ENCODE measurements around the gene SRGAP3.

SRGAP3 gene

DNA sequence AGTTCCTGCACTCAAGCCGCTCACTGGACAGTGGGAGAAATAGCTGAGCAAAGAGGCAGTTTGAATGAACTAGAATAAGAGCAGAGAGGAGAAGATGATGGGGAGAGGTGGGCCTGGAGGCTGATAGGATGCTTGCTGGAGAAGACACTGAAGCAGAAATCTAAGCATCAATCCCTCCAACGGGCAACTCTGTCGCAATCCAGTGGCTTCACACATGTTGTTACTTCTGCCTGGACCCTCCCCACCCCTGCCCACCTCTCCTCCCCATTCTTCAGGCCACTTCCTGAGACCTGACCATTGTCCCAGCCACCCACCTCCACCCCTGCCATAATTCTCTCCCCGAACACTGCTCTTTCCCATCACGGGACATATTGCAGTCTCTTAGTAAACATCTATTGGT lies 76.0 kb downstream of the SRGAP3 start:
- no peak for DNase-seq (ENCODE audit: low read depth)

GRCh38 chr3:9172851-9173321 lies 76.6 kb downstream of the SRGAP3 start:
- DNase-seq (ENCODE audit: low read depth), result no peak

- no peak for DNase-seq (ENCODE audit: low read depth)
Measured at GRCh38 chr3:9170851-9171160, 78.6 kb downstream of the SRGAP3 start.

DNA sequence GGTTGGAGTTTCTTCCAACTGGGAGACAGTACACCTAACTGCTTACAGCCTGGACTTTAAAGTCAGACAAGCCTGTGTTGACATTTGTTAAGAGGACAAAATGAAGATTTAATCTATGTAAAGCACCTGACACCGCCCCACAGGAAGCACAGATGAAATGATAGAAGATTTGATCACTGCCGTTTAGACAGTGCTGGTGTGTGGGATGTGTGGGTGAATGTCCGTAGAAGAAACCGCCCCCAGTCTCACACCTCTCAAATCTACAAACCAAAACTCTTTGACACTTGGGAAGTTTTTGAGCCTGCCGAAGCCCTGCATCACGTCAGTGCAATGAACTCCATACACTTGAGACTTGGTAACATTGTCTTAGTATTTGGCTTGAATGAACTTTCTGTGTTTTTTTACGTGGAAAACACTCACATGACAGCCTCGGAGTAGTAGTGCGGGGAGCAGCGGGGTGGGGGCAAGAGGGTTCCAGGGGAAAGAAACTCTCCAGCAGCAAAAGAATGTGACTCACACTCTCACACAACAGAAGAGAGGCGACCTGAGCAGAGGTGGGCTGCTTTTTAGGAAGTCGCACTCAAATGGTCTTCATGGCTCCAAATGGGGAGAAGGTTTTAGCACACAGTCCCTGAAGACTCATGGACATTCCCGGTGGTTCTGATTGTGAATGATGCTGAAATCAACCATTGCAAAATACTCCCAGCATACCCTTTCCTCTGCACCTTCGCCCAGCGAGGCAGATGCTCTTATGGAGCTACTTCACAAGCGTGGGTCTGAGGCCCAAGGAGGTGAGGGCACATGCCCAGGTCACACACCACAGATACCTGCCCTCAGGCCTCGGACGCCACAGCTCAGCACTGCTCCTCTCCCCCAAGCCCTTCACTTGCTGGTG lies 79.2 kb downstream of the SRGAP3 start:
- no peak for DNase-seq (ENCODE audit: low read depth)

- no peak for DNase-seq (ENCODE audit: low read depth)
Measured at GRCh38 chr3:9169326-9169725, 80.1 kb downstream of the SRGAP3 start.

DNA sequence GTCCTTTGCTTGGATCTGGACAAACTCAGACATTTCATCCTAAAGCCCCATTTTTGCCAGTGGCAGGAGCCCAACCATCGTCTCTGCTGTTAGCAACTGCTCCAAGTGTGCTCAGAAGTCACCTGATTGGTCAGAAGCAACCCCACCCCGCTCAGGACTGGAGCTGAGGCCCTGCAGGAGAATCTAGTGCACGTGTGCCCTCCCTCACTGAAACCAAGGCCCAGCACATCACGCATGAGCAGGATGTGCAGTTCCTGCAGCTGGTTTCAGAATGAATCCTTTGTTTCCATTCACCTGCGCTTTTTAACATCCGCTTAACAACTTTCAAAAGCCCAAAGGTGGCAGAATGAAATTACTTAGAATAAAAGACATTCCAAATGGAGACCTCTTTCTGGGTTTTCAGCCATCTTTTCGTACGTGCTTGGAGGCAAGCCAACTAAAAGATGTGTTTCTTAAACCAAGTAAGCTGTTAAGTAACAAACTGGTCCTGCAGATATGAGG lies 81.2 kb downstream of the SRGAP3 start:
- no peak for DNase-seq (ENCODE audit: low read depth)

DNA sequence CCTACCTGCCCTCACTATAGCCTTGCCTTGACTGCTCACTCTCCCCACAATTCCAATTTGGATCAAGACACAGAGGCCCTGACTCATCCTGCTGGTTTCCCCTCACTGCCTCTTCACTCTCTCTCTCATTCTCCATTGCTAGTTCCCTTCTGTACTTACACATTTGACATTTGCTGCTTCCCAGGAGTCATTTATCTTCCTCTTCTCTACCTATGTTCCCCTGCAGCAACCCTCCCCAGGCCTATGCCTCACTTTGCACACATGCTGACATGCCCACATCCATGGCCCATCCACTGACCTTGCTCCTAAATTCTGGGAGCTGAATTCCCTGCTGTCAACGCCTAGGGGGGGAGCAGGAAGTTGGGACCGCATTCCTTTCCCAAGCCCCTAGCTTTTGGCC lies 82.2 kb downstream of the SRGAP3 start:
- DNase-seq (ENCODE audit: low read depth), result no peak

DNA sequence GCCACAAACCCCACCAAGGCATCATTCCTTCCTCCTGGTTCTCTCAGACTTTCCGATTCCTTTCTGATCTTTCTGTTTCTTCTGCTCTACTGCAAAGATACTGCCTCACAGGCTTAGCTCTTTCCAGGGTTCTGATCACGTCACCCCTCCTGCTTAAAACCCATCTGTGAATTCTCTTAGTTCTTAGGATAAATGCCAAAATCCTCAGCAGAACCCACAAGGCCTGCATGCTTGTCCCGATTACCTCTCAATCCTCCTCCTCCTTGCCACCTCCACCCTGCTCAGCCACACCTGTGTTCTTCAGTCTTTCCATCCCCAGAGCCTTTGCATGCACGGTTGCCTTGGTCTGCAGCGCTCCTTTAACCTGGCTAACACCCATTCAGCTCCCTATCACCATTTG lies 84.0 kb downstream of the SRGAP3 start:
- no peak for DNase-seq (ENCODE audit: low read depth)

DNA sequence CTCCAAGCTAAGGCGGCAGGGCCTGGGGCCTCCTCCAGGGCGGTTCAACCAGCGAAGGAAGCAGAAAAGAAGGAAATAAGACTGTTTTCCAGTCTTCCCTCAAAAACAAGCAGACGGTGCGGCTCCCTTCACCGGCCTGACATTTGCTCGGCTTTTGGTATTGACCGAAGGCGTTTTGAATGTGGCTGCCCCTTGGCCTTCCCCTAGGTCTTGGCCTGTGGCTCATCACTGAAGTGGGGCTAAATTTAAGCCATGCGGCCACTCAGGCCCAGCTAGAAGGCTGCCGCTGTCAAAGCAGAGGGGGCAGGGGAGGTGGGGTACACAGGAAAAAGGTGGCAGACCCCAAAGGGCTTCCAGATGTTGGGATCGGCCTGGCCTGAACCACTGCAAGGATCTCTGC lies 86.2 kb downstream of the SRGAP3 start:
- no peak for DNase-seq (ENCODE audit: low read depth)

DNA sequence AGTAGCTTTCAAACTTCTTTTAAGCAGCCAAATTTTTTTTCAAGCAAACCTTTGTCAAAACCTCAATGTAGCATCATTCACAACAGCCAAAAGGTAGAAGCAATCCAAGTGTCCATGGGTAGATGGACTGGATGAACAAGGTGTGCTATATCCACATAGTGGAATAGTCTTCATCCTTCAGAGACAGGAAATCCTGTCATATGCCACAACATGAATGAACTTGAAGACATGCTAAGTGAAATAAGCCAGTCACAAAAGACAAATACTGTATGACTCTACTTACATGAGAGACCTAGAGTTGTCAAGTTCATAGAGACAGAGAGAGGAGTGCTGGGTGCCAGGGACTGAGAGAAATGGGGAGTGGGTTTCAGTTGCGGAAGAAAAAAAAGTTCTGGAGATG lies 87.6 kb downstream of the SRGAP3 start:
- DNase-seq (ENCODE audit: low read depth), result no peak

DNA sequence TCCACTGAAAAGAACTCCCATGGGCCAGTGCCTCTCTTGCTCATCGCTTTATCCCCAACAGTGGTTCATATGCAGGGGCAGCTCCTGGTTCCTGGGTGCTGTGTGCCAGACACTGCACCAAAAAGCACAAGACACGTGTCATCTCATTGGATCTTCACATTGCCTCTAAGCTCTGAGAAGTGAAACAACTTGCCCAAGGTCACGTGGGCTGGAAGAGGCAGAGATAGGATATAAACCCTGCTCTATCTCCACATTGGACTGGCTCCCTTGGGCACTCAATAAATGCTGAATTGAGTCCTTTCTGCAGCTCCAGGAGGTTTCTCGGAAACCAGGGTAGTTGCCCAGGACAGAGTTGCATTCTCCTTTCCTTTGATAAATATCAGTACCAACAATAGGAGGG lies 88.1 kb downstream of the SRGAP3 start:
- no peak for DNase-seq (ENCODE audit: low read depth)

DNA sequence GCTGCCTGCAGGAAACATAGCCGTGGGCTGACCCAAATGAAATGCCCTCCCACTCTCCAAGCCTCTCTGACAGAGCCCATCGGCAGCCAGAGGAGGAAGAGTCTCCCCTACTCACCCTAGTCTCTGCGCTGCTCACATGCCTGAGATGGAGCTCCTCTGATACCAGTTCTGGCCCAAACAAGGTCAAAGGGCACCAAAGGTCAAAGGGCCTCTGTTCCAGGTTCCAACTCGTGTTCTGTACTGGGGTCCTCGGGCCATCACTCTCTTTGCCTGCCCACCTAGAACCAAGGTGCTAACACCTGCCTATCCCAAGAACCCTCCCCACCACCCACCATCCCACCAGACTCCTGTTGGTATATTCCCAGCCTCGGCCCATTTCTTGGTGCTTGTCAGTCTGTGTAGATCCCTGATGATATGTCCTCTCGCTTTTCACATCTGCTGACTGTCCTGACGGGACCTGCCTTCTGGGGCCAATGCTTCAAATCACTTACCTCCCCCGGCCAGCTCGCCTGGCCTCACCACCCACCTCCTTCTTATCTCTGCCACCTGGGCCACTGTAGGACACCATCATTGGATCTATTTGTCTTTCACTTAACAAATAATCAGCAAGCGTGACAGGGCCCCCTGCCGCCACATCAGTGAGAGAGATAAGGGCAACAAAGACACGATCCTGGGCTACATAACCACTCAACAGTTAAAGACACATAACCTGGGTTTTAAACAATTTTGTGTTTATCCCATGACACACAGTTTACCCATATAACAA lies 90.4 kb downstream of the SRGAP3 start:
- DNase-seq (ENCODE audit: low read depth), result no peak

DNA sequence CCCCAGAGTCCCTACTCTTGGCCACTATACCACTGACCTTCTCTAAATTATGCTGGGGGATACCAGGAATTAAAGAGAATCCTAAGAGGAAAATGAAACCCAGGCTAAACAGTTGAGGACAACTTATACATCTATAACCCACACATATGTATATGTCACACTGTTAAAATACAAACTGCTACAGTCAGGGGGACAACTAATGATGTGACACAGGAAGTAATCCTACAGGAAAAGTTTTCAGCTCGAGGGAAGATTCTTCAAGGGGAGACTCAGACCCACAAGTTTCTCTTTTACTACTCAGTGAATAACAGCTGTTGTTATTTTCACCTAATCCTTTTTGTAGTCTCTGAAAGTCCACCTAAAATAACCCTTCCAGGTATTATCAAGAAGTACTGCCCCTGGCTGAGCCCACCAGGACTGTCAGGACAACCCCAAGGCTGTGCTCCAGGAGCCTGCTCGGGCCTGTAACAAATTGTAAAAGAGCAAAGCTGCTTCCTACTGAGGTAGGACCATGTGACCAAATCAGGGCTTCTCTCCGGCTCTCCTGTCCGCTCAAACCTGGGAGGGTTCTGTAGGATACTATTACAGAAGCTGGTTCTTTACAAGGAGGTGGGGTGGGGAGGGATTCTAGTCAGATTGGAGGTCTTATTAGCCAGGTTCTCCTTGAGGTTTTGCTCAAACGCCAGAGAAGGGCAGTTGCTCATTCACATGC lies 91.6 kb downstream of the SRGAP3 start:
- no peak for DNase-seq (ENCODE audit: low read depth)

DNA sequence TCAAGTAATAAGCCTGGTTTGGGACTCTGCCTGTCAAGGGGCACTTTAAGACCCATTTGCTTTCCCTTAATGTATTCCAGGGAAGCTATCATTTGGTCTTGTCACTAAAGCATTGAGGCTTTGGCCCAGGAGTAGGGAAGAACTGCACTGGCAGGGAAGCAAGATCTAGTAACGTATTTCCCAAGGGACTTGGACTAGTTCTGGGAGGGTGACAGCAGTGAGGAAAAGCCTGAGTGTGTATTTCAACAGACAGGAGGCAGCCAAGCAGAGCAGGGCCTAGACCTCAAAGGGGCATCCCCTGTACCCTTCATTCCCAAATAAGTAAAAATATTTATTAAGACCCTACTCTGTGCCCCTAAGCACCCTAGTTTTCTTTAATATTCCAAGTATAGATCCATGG lies 92.8 kb downstream of the SRGAP3 start:
- DNase-seq (ENCODE audit: low read depth), result no peak

DNA sequence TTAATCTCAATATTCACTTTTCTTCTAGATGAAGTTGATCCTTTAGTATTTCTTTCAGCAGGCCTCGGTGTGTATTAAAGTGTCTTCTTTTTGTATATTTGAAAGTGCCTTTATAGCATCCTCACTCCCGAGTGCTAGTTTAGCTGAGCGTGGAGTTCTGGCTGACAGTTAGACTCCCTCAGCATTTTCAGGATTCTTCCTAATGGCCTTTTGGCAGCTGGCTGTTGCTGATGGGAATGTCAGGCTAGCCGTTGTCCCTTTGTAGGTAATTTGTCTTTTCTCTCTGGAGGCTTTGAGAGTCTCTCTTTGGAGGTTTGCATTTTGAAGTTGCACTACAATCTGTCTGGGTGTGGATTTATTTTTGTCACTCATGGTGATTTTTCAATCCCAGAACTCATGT lies 94.4 kb downstream of the SRGAP3 start:
- no peak for DNase-seq (ENCODE audit: low read depth)

GRCh38 chr3:9153904-9154619 lies 95.4 kb downstream of the SRGAP3 start:
- DNase-seq (ENCODE audit: low read depth), result no peak

DNA sequence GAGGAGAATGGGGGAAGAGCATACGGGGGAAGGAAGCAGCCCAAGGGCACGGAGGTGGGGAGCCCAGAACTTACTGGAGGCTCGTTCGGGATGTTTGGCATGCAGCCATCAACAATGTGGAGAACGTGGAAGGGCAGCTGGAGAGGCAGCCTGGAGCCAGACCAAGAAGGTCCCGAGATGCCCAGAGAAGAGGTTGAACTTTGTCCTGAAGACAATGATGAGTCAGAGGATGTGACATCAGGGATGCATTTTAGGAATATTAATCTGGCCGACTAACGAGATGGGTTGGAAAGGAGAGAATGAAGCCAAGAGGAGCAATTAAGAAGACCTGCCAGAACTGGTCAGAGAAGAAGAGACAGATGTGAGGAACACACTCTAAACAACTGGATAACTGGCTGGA lies 98.2 kb downstream of the SRGAP3 start:
- no peak for DNase-seq (ENCODE audit: low read depth)

DNA sequence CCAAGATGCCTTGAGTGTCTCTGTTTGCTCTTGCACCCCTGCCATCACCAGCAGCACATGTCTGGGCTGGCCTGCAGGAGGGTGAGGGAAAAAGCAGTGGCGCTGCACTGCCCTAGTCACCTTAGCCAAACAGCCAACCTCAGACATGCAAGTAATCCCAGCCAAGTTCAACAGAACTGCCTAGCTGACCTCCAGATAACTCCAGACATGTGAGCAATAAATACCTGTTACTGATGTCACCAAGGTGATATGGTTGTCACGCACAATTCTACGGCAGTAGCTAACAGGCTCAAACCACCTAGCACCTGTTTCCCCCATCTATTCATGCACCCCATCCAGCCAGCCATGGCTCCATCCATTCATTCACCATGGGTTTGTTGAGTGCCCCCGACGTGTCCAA lies 99.9 kb downstream of the SRGAP3 start:
- DNase-seq (ENCODE audit: low read depth), result no peak

GRCh38 chr3:9147896-9148266 lies 101.6 kb downstream of the SRGAP3 start:
- DNase-seq (ENCODE audit: low read depth), result no peak

- no peak for DNase-seq (ENCODE audit: low read depth)
Measured at GRCh38 chr3:9147215-9147895, 102.1 kb downstream of the SRGAP3 start.

DNA sequence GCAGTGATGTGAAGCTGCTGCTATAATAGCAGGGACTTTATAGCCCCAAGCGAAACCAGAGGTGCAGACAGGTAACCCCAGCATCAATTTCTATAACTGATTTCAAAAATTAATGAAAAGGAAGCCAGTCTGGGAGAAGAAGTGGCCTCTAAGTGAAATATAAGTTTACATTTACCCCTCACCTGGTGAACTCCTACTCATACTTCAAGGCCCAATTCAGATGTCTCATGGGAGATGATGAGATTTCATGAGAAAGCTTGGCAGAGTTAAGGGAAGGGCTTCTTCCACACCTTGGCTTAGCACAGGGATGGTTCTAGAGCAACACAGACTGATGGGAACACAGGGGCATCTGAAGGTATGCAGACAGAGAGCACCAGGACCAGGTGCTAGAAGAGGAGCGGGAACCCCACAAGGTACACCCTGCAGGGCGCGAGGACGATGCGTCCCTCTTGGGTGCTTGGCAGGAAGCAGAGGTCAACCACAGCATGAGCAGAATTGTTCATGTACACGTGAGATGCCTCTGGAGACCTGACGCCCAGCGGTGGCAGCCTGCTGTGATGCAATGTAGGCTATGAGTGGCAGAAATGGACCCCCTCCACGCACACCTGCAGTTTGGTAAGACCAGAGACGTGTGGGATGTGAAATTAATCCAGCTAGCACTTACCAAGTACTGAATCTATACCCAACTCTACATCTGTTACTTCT lies 102.9 kb downstream of the SRGAP3 start:
- DNase-seq (ENCODE audit: low read depth), result no peak

All from T follicular helper cell (primary cell).